Thyroid gland (tissue), 4 donors: ENCODE data around the gene RAC2. TPM values are rescaled to one million over a fixed set of nuclear protein-coding genes. Genes with fewer than 3 reads are reported as not detected.

Experiments used
- DNase-seq, 2 donors: peaks; one replicate each; pipeline ENCODE4 v3.0.0-alpha.2; 2019
- H3K27ac ChIP-seq, 3 donors: fragments of 200-600 bp; sonication (generic); 1 replicate in 2 of 3; 2 replicates in 1 of 3; pipeline ENCODE4 v1.5.1; 2016 to 2019; ENCODE audit warnings: mild to moderate bottlenecking in 1 of 3, moderate library complexity in 1 of 3
- H3K27me3 ChIP-seq: fragments of 200-600 bp; sonication (generic); one replicate; pipeline ENCODE4 v1.5.1; 2019
- H3K36me3 ChIP-seq, 2 donors: fragments of 200-600 bp; sonication (generic); one replicate each; pipeline ENCODE4 v1.5.1; 2016 to 2019
- H3K4me1 ChIP-seq, 2 donors: fragments of 200-600 bp; sonication (generic); one replicate each; pipeline ENCODE4 v1.5.1; 2017 to 2019
- H3K4me3 ChIP-seq, 3 donors: fragments of 200-600 bp; sonication (generic); replicated peaks in 1 of 3; 1 replicate in 2 of 3; 2 replicates in 1 of 3; pipeline ENCODE4 v1.5.1; 2016; ENCODE audit warnings: mild to moderate bottlenecking in 1 of 3
- H3K9me3 ChIP-seq: fragments of 200-600 bp; sonication (generic); one replicate; pipeline ENCODE4 v1.5.1; 2017
- POLR2A ChIP-seq, 2 donors: fragments of 450-650 bp; IDR thresholded peaks; one replicate each; pipeline ENCODE4 v1.6.1; 2017; ENCODE audit warnings: antibody characterized with exemption in 2 of 2, mild to moderate bottlenecking in 2 of 2, moderate library complexity in 1 of 2
- WGBS, 2 donors: methylation state at CpG; one replicate each; pipeline ENCODE4 v1.1.5; 2017; 5-methylcytosine and 5-hydroxymethylcytosine counted together
- intact Hi-C: fragments of 100-400 bp; cut with DNase I; formaldehyde crosslinking; loops from one replicate; pipeline ENCODE4 v1.15.1; 2023
- total RNA-seq, 4 donors: library from RNA; depleted of rRNA; stranded (reverse); fragments of >200 nt; gene quantifications; one replicate each; pipeline ENCODE4 v1.2.3, GENCODE V29; 2016
- TF ChIP-seq, protein P1 (sequence below), 6 experiments: fragments of 200-600 bp in 3 of 6; fragments of 450-650 bp in 3 of 6; sonication (generic) in 3 of 6; IDR thresholded peaks; one replicate each; pipeline ENCODE4 v1.5.1; 2016 to 2019; ENCODE audit warnings: antibody characterized with exemption in 6 of 6, mild to moderate bottlenecking in 2 of 6, inconsistent platforms in 1 of 6, moderate library complexity in 1 of 6

The RAC2 gene
- total RNA-seq, 4 donors from 2014 or later, result 3.6 to 6.0 (median 4.6) TPM

DNA sequence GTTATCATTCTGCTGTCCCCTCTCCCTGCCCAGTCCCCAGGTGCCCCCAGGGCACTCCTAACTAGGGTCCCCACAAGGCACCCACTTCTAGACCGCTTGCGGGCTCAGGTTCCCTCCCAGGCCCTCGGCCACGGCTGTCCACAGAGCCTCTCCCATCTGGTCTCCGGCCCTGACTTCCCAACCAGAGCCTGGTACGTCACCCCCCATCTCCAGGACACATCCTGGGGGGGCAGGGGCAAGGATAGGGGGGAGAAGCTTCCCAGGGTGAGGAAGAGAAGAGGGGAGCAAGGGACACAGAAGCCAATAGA lies 32.2 kb downstream of the RAC2 start:
- no peaks in the 10 kb centered on the region for H3K4me1 ChIP-seq
- no peaks in the 10 kb centered on the region for H3K27me3 ChIP-seq
- intact Hi-C loops, result no loop called here
- TF ChIP-seq, protein P1, sequence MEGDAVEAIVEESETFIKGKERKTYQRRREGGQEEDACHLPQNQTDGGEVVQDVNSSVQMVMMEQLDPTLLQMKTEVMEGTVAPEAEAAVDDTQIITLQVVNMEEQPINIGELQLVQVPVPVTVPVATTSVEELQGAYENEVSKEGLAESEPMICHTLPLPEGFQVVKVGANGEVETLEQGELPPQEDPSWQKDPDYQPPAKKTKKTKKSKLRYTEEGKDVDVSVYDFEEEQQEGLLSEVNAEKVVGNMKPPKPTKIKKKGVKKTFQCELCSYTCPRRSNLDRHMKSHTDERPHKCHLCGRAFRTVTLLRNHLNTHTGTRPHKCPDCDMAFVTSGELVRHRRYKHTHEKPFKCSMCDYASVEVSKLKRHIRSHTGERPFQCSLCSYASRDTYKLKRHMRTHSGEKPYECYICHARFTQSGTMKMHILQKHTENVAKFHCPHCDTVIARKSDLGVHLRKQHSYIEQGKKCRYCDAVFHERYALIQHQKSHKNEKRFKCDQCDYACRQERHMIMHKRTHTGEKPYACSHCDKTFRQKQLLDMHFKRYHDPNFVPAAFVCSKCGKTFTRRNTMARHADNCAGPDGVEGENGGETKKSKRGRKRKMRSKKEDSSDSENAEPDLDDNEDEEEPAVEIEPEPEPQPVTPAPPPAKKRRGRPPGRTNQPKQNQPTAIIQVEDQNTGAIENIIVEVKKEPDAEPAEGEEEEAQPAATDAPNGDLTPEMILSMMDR (IDR thresholded peaks at IDR 0.05), result no peak
- TF ChIP-seq POLR2A (IDR thresholded peaks at IDR 0.05), result no peak
- no peak overlapping the region for H3K27ac ChIP-seq
- no peak overlapping the region for H3K4me3 ChIP-seq
- WGBS, 2 donors, result 69 to 71% methylated on average over 6 of the region's 6 CpGs
- DNase-seq, result no peak
- H3K36me3 ChIP-seq, result no peaks in the 10 kb centered on the region
- no peaks in the 10 kb centered on the region for H3K9me3 ChIP-seq

DNA sequence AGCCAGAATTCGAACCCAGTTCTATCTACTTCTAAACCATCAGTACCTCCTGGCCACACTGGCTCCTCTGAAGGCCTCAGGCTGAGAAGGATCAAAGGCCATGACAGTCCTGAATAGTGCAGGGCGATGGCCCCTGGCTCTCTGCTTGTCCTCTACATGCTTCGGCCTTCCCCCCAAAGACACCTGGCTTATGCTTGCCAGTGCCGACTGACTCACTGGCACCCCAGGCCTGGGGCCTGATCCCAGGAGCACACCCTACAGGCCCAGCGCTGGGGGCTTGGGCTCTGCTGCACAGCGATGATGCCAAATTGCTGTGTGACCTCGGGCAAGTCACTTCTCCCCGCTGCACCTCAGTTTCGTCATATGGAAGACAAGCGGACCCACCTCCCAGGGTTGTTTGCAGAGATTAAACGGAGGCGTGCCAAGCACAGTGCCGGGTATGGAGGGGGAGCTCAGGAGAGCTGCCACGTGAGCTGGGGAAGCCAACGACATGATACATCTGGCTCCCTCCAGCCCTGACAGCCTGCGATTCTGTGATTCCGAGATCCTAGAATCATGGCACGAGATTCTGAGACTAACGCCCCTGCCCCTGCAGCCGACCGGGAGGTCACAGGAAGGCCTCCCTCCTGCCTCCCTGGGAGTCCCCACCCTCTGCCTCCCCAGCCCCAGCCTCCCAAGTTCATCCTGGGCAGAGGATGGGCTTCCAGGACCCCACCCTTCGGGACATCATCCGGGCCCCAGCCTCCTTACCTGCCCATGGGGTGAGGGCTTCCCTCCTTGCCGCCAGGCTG lies 32.8 kb downstream of the RAC2 start:
- Histone ChIP-seq H3K9me3 (no peaks in the 10 kb centered on the region), H3K4me3 (no peak overlapping the region), H3K4me1 (no peaks in the 10 kb centered on the region), H3K36me3 (no peaks in the 10 kb centered on the region), H3K27me3 (no peaks in the 10 kb centered on the region), H3K27ac (no peak overlapping the region)
- intact Hi-C loops, result no loop called here
- WGBS, 2 donors, result 87 to 90% methylated on average over 21 to 23 of the region's 24 CpGs
- no peak for TF ChIP-seq POLR2A (IDR thresholded peaks at IDR 0.05)
- TF ChIP-seq, protein P1 (IDR thresholded peaks at IDR 0.05), result no peak
- no peak for DNase-seq

DNA sequence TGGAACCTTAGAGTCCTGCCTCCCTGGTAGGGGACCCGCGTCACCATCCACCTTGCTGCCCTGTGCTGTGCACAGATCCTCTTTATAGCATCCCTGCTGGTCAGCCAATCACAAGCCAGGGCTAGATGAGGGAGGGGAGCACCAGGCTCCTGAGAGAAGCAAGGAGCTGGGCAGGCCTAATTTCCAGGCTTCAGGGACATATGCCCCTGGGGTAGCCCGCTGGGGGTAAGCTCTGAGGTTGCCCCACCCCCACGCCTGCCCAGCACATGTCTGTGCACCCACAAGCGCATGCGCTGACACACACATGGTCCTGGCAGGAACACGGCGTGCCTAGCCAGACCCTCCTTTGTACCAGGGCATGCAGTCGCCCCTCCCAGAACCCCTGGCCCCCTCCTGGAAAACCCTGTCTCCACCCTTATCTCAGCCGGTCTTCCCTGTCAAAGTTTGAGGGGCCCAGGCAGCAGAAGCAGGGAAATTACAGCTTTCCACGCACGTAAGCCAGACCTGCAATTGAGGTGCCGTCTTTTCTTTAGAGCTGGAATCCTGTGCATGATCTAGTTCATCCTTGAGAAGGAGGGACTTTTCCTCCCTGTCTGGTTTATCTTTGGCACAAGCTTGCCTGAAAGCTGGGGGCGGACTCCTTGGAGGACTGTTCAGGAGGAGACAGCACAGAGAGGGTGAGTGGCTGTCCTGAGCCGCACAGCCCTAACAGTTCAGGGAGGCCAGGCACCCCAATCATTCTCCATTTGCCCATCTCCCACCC lies 33.8 kb downstream of the RAC2 start:
- H3K9me3 ChIP-seq, result no peaks in the 10 kb centered on the region
- H3K27ac ChIP-seq, result no peak overlapping the region
- intact Hi-C loops, result no loop called here
- TF ChIP-seq, protein P1 (IDR thresholded peaks at IDR 0.05), result no peak
- TF ChIP-seq POLR2A (IDR thresholded peaks at IDR 0.05), result no peak
- H3K36me3 ChIP-seq, result no peaks in the 10 kb centered on the region
- H3K27me3 ChIP-seq, result no peaks in the 10 kb centered on the region
- no peak overlapping the region for H3K4me3 ChIP-seq
- DNase-seq, result no peak
- no peaks in the 10 kb centered on the region for H3K4me1 ChIP-seq
- WGBS, 2 donors, result 85 to 87% methylated on average over 14 to 15 of the region's 15 CpGs

DNA sequence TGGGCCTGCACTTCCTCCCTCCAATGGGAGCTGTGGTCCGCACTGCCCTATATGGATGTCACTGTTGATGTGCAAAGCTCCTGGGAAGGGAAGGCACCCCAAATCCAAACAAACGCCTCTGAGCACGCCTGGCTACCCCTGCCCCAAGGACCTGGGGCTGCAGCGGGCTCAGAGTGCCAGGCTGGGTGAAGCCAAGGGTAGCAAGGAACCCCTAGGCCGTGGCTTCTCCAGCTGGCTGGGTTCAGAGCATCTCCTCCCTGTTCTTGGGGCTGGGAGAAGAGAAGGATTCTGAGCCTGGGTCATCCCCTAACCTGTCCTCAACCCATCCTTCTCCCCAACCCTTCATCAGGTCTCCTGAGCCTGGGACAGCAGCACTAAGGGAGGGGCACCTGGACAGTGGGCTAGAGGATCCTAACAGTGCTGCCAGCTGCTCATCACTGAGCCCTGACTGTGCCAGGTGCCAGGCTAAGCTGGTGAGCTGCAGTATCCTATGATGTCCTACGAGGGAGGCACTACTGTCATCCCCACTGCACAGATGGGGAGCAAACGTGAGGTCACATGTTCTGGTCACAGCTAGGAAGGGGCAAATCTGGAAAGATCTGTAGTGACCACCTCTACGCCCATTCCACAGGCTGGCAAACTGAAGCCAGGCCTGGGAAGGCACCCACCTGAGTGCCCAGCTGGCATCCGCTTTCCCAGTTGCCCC lies 34.8 kb downstream of the RAC2 start:
- no peak overlapping the region for H3K4me3 ChIP-seq
- 83 to 88% methylated on average over 6 to 7 of the region's 9 CpGs for WGBS, 2 donors
- no peaks in the 10 kb centered on the region for H3K27me3 ChIP-seq
- no peaks in the 10 kb centered on the region for H3K9me3 ChIP-seq
- no peaks in the 10 kb centered on the region for H3K4me1 ChIP-seq
- TF ChIP-seq POLR2A (IDR thresholded peaks at IDR 0.05), result no peak
- TF ChIP-seq, protein P1 (IDR thresholded peaks at IDR 0.05), result no peak
- H3K27ac ChIP-seq, result no peak overlapping the region
- intact Hi-C loops, result no loop called here
- no peak for DNase-seq
- no peaks in the 10 kb centered on the region for H3K36me3 ChIP-seq
